ENCODE data around the gene SS18L1.
"Not testable (repeated sequence)": the region's sequence is repeated elsewhere in the genome, so short reads cannot be mapped to it uniquely, and the experiment has no call there.

The SS18L1 gene

DNA sequence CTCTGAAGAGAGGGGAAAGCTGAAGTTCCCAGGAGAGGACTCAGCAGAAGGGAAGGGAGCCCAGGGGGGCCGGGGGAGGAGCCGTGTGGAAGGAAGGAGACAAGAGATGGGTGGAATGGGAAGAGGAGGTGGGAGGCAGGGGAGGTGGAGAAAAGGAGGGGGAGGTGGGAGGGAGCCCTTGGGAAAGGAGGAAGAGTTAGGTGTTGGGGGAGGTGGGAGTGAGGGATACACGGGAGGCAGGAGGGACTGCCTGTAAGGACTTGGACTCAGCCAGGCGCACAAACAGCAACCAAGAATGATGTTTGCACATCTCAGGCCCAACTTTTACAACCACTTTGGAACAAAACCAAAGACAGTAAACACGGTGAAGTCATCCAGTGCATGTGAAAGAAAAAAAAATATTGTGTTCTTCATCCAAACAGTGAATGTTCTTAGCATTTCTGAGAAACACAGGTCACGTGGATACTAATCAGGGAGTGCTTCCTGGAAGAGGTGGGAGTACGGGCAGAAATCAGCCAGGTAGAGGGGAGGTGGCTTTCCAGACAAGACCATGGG is 38.7 kb upstream of the SS18L1 start:
- H3K9me3 ChIP-seq (ENCODE audit: low read depth, low read length): peaks cover 4% of the 10 kb centered on the region; the same call in 1 of the 2 replicates
- no peak for TF ChIP-seq FOXP2 (optimal IDR thresholded peaks at IDR 0.05; ENCODE audit: control extremely low read depth, extremely low read length, insufficient read depth)
- TF ChIP-seq POLR2AphosphoS5 (IDR thresholded peaks at IDR 0.05; ENCODE audit: borderline replicate concordance, low read depth, low read length): no peak
- no peak for TF ChIP-seq EZH2 (IDR thresholded peaks at IDR 0.05)

DNA sequence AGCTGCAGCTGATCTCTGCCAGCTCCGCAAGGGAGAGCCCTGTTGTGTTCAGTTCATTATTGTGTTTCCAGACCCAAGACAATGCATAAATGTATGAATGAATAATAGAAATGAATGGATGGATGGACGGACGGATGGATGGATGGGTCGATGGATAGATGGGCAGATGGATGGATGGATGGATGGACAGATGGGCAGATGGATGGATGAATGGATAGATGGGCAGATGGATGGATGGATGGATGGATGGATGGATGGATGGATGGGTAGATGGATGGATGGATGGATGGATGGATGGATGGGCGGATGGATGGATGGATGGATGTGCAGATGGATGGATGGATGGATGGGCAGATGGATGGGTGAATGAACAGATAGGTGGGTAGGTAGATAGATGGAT is 38.0 kb upstream of the SS18L1 start:
- peaks cover 4% of the 10 kb centered on the region; the same call in 1 of the 2 replicates for H3K9me3 ChIP-seq (ENCODE audit: low read depth, low read length)
- no peak overlapping the region for H3K27ac ChIP-seq
- H3K36me3 ChIP-seq (ENCODE audit: insufficient read depth, low read length): no peaks in the 10 kb centered on the region
- no peak overlapping the region for H3K4me3 ChIP-seq
- DNase-seq (ENCODE audit: low read depth, low spot score): no peak
- TF ChIP-seq FOXP2 (optimal IDR thresholded peaks at IDR 0.05; ENCODE audit: control extremely low read depth, extremely low read length, insufficient read depth): no peak
- no peak for TF ChIP-seq POLR2AphosphoS5 (IDR thresholded peaks at IDR 0.05; ENCODE audit: borderline replicate concordance, low read depth, low read length)
- no peak for TF ChIP-seq EZH2 (IDR thresholded peaks at IDR 0.05)
- H3K9ac ChIP-seq (ENCODE audit: insufficient read length): no peak overlapping the region

More for the DNA sequence above, 38.7 kb upstream of the SS18L1 start:
- Histone ChIP-seq H3K4me3 (no peak overlapping the region), H3K9ac (ENCODE audit: insufficient read length) (no peak overlapping the region), H3K36me3 (ENCODE audit: insufficient read depth, low read length) (no peaks in the 10 kb centered on the region), H3K27ac (no peak overlapping the region)
- no peak for DNase-seq (ENCODE audit: low read depth, low spot score)

DNA sequence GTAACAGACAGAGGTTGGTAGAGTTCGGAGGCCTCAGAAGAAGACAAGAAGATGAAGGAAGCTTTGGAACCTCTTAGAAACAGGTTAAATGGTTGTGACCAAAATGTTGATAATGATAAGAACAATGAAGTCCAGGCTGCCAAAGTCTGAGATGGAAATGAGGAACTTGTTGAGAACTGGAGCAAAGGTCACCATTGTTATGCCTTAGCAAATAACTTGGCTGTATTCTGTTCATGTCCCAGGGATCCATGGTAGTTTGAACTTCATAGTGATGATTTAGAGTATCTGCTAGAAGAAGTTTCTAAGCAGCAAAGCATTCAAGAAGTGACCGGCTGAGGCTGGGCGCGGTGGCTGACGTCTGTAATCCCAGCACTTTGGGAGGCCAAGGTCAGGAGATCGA is 32.4 kb upstream of the SS18L1 start:
- H3K4me3 ChIP-seq: no peak overlapping the region
- no peaks in the 10 kb centered on the region for H3K36me3 ChIP-seq (ENCODE audit: insufficient read depth, low read length)
- no peak for DNase-seq (ENCODE audit: low read depth, low spot score)
- no peak overlapping the region for H3K27ac ChIP-seq
- peaks cover 4% of the 10 kb centered on the region; the same call in 1 of the 2 replicates for H3K9me3 ChIP-seq (ENCODE audit: low read depth, low read length)
- H3K9ac ChIP-seq (ENCODE audit: insufficient read length): no peak overlapping the region
- TF ChIP-seq FOXP2 (optimal IDR thresholded peaks at IDR 0.05; ENCODE audit: control extremely low read depth, extremely low read length, insufficient read depth) (no peak), POLR2AphosphoS5 (IDR thresholded peaks at IDR 0.05; ENCODE audit: borderline replicate concordance, low read depth, low read length) (no peak), EZH2 (IDR thresholded peaks at IDR 0.05) (no peak)

DNA sequence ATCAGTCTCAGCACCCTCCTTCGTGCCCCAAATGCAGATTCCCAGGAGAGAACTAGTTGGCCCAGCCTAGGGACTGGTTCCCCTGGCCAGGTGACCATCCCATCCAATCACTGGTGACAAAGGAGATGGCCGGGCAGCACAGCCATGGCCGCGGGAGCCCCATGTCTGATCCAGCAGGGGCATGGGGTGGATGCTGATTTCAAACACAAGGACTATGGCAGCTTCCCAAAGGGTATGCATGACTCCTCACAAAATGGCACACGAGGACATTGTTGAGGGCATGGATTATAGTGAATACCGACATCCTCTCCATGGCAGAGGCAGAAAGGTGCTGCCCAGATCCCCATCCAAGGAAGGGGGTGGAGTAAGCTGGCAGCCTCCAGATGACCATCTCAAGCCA is 31.2 kb upstream of the SS18L1 start:
- TF ChIP-seq EZH2 (IDR thresholded peaks at IDR 0.05) (no peak), FOXP2 (optimal IDR thresholded peaks at IDR 0.05; ENCODE audit: control extremely low read depth, extremely low read length, insufficient read depth) (no peak), POLR2AphosphoS5 (IDR thresholded peaks at IDR 0.05; ENCODE audit: borderline replicate concordance, low read depth, low read length) (no peak)
- H3K27ac ChIP-seq: no peak overlapping the region
- DNase-seq (ENCODE audit: low read depth, low spot score): no peak
- H3K9me3 ChIP-seq (ENCODE audit: low read depth, low read length): peaks cover 4% of the 10 kb centered on the region; the same call in 1 of the 2 replicates
- no peaks in the 10 kb centered on the region for H3K36me3 ChIP-seq (ENCODE audit: insufficient read depth, low read length)
- H3K9ac ChIP-seq (ENCODE audit: insufficient read length): no peak overlapping the region
- H3K4me3 ChIP-seq: no peak overlapping the region

DNA sequence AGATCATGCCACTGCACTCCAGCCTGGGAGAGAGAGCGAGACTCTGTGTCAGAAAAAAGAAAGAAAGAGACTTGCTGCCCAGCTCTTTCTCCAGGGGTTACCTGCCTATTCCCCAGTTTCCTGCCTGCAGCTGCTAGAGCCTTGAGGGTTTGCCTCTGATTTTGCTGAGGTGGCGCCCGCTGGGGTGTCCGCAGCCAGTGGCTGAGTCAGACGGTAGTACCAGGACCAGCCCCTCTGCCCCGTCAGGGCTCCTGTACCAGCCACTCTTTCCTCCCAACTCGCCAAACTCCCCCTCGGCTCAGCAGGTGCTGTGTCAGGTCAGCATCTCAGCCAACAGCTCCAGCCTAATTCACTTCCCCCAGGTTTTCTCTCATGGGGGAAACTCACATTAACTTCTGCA is 28.7 kb upstream of the SS18L1 start:
- DNase-seq (ENCODE audit: low read depth, low spot score): no peak
- no peak for TF ChIP-seq EZH2 (IDR thresholded peaks at IDR 0.05)
- TF ChIP-seq FOXP2 (optimal IDR thresholded peaks at IDR 0.05; ENCODE audit: control extremely low read depth, extremely low read length, insufficient read depth): no peak
- no peak for TF ChIP-seq POLR2AphosphoS5 (IDR thresholded peaks at IDR 0.05; ENCODE audit: borderline replicate concordance, low read depth, low read length)
- Histone ChIP-seq H3K9me3 (ENCODE audit: low read depth, low read length) (no peaks in the 10 kb centered on the region), H3K27ac (no peak overlapping the region), H3K36me3 (ENCODE audit: insufficient read depth, low read length) (no peaks in the 10 kb centered on the region), H3K4me3 (no peak overlapping the region), H3K9ac (ENCODE audit: insufficient read length) (no peak overlapping the region)

DNA sequence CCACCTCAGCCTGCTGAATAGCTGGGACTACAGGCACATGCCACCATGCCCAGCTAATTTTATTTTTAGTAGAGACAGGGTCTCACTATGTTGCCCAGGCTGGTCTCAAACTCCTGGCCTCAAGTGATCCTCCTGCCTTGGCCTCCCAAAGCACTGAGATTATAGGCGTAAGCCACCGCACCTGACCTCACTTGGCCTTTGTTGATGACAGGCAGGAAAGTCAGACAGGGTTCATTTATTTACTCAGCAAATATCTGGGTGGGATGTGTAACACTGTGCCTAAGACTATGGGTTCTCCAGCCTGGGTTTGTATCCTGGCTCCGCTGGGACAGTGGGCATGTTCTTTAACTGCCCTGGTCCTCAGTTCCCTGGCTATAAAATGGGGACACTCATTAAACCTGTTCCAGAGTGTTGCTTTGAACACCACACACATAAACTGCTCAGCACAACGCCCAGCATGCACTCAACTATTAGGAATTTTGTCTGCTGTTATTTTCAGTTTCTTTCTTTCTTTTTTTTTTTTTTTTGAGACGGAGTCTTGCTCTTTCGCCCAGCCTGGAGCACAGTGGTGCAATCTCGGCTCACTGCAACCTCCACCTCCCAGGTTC is 27.7 kb upstream of the SS18L1 start:
- not testable (repeated sequence) for H3K4me3 ChIP-seq; H3K36me3 ChIP-seq (ENCODE audit: insufficient read depth, low read length); DNase-seq (ENCODE audit: low read depth, low spot score); H3K9ac ChIP-seq (ENCODE audit: insufficient read length); H3K27ac ChIP-seq; H3K9me3 ChIP-seq (ENCODE audit: low read depth, low read length)

DNA sequence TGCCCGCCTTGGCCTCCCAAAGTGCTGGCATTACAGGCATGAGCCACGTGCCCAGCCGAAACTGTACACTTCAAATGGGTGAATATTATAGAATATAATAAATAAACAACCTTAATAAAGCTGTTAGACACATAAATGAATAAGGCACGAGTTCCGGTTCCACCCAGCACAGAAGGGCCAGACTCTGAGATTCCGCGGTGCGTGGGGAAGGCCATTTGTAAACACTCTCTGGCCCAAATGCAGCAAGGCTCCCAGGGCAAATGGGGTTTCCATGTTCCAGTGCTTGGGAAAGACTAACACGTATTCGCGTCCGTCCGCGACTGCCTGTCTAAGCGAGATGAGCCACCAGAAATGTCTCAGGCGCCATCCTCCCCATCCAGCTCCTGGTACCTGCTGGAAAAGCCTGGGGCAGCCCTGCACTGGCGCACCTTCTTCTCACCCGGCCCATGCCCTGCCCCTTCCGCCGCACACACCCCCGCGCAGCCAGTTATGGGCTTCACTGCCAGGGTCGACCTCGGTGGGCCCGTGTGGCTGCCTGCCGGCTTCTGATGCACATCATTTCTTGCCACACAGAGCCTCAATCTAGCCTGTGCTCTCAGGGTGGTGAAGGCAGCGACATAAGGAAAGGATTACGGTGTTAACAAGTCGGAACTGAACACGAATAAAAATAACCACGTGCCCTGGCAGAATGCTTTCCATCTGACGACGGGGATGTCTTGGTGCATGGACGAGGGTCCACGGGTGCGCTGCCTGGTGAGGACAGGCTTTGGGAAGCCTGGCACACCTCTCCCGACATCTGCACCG is 26.8 kb upstream of the SS18L1 start:
- no peak for DNase-seq (ENCODE audit: low read depth, low spot score)
- Histone ChIP-seq H3K4me3 (no peak overlapping the region), H3K9ac (ENCODE audit: insufficient read length) (no peak overlapping the region), H3K36me3 (ENCODE audit: insufficient read depth, low read length) (no peaks in the 10 kb centered on the region), H3K27ac (no peak overlapping the region), H3K9me3 (ENCODE audit: low read depth, low read length) (no peaks in the 10 kb centered on the region)
- TF ChIP-seq EZH2 (IDR thresholded peaks at IDR 0.05) (no peak), FOXP2 (optimal IDR thresholded peaks at IDR 0.05; ENCODE audit: control extremely low read depth, extremely low read length, insufficient read depth) (no peak), POLR2AphosphoS5 (IDR thresholded peaks at IDR 0.05; ENCODE audit: borderline replicate concordance, low read depth, low read length) (no peak)

DNA sequence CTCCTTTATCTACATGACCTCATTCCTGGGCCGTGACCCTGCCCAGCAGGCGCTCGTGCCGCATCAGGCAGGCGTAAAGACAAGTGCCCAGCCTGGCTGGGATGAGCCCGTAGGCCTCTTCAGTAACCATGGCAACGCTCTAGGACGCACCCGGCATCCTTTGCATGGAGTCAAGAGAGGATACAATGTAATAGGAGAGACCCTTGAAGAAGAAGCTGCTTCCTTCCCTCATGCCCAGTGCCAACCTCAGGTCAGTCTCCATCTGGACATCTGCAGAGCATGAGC is 26.3 kb upstream of the SS18L1 start:
- DNase-seq (ENCODE audit: low read depth, low spot score): no peak
- H3K4me3 ChIP-seq: no peak overlapping the region
- TF ChIP-seq FOXP2 (optimal IDR thresholded peaks at IDR 0.05; ENCODE audit: control extremely low read depth, extremely low read length, insufficient read depth): no peak
- TF ChIP-seq POLR2AphosphoS5 (IDR thresholded peaks at IDR 0.05; ENCODE audit: borderline replicate concordance, low read depth, low read length): no peak
- TF ChIP-seq EZH2 (IDR thresholded peaks at IDR 0.05): no peak
- no peaks in the 10 kb centered on the region for H3K9me3 ChIP-seq (ENCODE audit: low read depth, low read length)
- H3K27ac ChIP-seq: no peak overlapping the region
- H3K9ac ChIP-seq (ENCODE audit: insufficient read length): no peak overlapping the region
- no peaks in the 10 kb centered on the region for H3K36me3 ChIP-seq (ENCODE audit: insufficient read depth, low read length)

Data from SK-N-MC (cell line).